ENCODE data around the gene AQP5. TPM values are rescaled to one million over a fixed set of nuclear protein-coding genes. Genes with fewer than 3 reads are reported as not detected.
A peak's percentile ranks its signal among the peaks of the same experiment; 100 is the strongest.

The AQP5 gene
- total RNA-seq, 4 donors from 2014 or later = not detected

DNA sequence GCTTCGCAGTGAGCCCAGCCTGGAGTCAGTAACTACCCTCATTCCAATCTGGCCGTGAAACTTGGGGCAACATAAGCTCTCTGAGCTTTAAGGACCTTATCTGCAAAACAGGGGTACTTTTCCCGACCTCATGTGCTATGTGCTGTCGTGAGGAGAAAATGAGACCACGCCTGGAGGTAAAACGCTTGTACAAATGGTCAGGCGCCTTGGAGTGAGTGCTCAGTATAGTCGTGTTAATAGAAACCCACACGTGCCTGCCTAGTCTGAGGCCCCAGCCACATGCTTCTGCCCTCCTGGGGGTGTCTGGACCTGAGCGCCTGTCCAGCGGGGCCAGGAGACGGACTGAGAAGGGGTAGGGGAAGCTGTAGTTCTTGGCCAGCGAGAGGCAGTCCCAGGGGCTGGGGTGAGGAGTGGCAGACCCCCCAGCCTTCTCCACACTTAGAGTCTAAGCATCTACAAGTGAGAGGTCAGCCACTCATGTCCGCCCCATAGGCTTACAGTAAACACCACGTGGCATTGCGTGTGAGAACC, 4.9 kb downstream of the AQP5 start:
- TF ChIP-seq CTCF (IDR thresholded peaks at IDR 0.05) = no peak
- peak; percentile 4 for ATAC-seq (ENCODE audit: low FRiP score)
- no peak for DNase-seq (ENCODE audit: low spot score)

GRCh38 chr12:49967042-49967776, 5.5 kb downstream of the AQP5 start:
- peak; percentile 90 for DNase-seq (ENCODE audit: low spot score)
- TF ChIP-seq CTCF (IDR thresholded peaks at IDR 0.05) = peak in 2 of 3 donors; percentile 39 to 91
- ATAC-seq (ENCODE audit: low FRiP score) = peak; percentile 82

- TF ChIP-seq CTCF (IDR thresholded peaks at IDR 0.05) = no peak
- ATAC-seq (ENCODE audit: low FRiP score) (no peak), DNase-seq (ENCODE audit: low spot score) (no peak)
Observed at GRCh38 chr12:49967777-49968250, 6.1 kb downstream of the AQP5 start.

DNA sequence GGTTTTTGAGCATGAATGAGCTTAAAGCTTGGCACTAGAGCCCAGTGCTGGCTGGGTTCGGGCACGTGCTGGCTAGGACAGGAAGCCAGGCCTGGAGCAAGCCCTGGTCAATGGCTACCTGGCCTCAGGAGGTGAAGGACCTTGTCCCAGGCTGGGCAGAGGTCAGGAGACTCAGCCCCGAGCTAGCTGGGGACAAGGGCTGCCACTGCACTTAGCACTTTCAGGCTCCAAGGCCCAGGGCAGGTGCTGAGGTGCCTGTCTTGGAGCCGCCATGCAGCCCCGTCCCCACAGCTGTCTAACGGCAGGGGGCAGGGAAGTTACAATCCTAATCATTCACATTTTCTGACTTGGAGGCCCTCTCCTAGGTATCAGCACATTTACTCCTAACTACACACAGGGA, 6.8 kb downstream of the AQP5 start:
- ATAC-seq (ENCODE audit: low FRiP score) = no peak
- no peak for DNase-seq (ENCODE audit: low spot score)
- TF ChIP-seq CTCF (IDR thresholded peaks at IDR 0.05) = no peak

DNA sequence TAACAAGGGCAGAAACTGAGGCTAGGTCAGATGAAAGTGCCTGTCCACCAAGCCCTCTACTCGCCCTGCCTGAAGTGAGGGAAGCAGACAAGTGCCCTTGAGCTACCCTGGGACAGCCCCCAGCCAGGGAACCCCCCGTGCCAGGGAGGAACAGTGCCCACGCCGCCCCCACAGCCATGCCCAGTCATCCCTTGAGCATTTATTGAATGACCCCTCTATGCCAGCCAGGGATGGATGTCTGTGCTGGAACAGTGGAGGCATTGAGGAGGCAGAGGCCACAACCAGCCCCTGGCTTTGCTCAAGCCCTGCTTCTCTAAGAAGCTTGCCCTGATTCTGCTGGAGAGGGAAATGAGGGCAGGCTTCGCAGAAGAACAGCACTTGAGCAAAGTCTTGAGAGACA, 7.4 kb downstream of the AQP5 start:
- no peak for TF ChIP-seq CTCF (IDR thresholded peaks at IDR 0.05)
- DNase-seq (ENCODE audit: low spot score) = no peak
- no peak for ATAC-seq (ENCODE audit: low FRiP score)

- TF ChIP-seq CTCF (IDR thresholded peaks at IDR 0.05) = no peak
- DNase-seq (ENCODE audit: low spot score) (no peak), ATAC-seq (ENCODE audit: low FRiP score) (no peak)
Observed at GRCh38 chr12:49969651-49970429, 8.2 kb downstream of the AQP5 start.
